GM23248 (cell line): ENCODE data around the gene CLPX.

Experiments
- EZH2 ChIP-seq: fragments of 200-600 bp; sonication (generic); IDR thresholded peaks from 2 replicates; pipeline ENCODE4 v1.6.1; 2018; ENCODE audit warnings: antibody characterized with exemption, mild to moderate bottlenecking; ENCODE audit not compliant: insufficient read depth, poor library complexity, severe bottlenecking
- EZH2phosphoT487 ChIP-seq: fragments of 200-600 bp; sonication (generic); IDR thresholded peaks from 2 replicates; pipeline ENCODE4 v1.6.1; 2018; ENCODE audit warnings: antibody characterized with exemption, moderate library complexity, mild to moderate bottlenecking, low read depth; ENCODE audit not compliant: insufficient read depth

DNA sequence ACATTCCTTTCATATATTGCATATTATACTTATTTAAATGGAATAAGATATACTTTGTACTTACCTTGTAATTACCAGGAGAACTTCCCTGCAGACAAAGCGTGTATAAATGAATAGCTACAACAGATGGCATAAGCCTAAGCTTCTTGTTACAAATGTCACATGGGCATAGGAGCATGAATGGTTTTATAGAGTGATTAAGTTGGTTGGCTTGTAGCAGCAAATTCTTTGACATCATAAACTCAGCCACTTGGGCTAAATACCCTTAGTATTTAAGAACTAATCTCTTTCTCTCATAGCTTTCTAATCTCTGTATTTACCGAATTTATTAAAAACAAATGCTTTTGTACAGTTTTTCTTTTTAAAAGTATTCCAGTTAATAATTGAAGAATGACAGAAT lies 70.1 kb downstream of the CLPX start, which contains the start of gene UBAP1L:
- no peak for TF ChIP-seq EZH2phosphoT487
- no peak for TF ChIP-seq EZH2
